ENCODE data around the gene KRT82.

DNA sequence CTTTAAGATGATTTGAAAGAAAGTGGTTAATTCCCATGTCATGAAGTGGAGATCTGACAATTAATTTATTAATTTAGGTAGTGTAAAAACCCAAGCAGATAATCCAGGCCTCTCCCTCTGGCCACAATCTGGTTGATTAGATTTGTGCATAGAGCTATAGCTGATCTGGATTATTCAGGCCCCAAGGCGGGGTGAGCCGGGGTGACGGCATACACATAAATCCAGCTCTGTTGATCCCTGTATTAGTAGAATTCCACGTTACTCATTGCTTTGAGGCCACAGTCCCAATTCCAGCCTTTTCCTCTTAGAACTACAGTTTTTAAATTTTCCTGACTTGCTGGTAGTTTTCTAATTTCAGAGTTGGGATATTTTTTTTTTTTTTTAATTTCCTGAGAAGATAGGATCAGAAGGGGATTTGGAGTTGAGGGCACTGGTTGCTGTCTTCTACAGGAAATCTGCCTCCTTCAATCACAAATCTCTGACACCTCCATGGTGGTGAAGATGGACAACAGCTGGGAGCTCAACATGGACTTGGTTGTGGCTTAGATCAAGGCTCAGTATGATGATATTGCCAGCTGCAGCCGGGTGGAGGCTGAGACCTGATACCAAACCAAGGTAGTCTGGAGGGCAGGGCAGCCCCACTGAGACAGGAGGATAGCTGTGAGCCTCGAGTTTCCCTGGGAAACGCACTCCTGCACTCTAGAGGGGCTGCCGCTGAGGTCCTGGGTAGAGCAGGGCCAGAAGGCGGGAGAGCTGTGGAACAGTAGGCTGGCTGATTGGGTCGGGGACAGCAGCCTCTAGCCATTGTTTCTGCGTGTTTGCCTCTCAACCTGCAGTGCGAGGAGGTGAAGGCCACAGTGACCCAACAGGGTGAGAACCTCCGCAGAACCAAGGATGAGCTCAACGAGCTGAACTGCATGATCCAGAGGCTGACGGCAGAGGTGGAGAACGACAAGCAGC is 58.3 kb downstream of the KRT82 start:
- TF ChIP-seq FOXP2 (optimal IDR thresholded peaks at IDR 0.05; ENCODE audit: borderline replicate concordance, extremely low read depth, extremely low read length, insufficient read depth) (no peak), POLR2AphosphoS5 (IDR thresholded peaks at IDR 0.05; ENCODE audit: low read depth, low read length) (no peak), SIN3A (IDR thresholded peaks at IDR 0.05; ENCODE audit: borderline replicate concordance, insufficient read depth, low read length) (no peak)
